HG02885 (cell line): ENCODE data around the gene MALRD1.

Source experiments
- ATAC-seq: cut with Tn5 transposase; IDR thresholded peaks from one replicate; pipeline ENCODE4 v1.9.1; 2021; ENCODE audit warnings: mild to moderate bottlenecking; ENCODE audit not compliant: unreplicated experiment, poor library complexity

The MALRD1 gene

DNA sequence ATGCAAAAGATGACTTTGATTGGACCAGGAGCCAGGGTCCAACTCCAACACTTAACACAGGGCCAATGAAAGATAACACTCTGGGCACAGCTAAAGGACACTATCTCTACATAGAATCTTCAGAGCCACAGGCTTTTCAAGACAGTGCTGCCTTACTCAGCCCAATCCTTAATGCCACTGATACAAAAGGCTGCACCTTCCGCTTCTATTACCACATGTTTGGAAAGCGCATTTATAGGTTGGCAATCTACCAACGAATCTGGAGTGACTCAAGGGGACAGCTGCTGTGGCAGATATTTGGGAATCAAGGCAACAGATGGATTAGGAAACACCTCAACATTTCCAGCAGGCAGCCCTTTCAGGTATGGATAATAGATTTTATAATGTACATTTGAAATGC lies 160.7 kb downstream of the MALRD1 start:
- ATAC-seq: no peak

DNA sequence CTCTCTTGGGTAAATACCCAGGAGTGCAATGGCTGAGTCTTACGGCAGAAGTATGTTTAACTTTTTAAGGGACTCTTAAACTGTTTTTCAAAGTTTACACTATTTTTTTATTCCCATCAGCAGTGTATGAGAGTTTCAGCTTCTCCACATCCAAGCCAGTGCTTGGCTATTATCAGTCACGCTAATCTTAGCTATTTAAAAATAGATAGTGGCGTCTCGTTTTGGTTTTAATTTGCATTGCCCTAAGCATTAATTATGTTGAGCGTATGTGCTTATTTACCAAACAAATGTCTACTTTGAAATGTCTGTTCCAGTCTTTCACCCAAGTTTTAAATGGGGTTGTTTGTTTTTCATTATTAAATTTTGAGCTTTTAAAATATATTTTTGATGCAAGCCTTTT lies 164.0 kb downstream of the MALRD1 start:
- ATAC-seq: no peak

DNA sequence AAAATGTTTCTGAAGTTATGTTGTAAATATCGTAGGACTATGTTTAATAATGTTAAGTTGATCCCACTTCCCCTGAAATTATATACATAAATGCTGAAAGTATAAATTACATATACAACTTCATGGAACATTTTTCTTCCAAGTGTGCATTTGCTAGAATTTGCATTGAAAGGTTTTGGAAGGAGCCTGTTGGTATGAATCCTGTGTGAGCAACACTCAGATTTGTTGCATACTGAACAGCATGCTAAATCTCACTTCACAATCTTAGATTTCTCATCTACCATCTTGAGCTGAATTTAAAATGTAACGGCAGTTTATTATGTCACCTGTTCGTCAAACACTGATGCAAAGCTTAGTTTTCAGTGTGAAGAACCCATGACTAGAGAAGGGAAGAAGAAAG lies 172.6 kb downstream of the MALRD1 start:
- ATAC-seq: no peak

DNA sequence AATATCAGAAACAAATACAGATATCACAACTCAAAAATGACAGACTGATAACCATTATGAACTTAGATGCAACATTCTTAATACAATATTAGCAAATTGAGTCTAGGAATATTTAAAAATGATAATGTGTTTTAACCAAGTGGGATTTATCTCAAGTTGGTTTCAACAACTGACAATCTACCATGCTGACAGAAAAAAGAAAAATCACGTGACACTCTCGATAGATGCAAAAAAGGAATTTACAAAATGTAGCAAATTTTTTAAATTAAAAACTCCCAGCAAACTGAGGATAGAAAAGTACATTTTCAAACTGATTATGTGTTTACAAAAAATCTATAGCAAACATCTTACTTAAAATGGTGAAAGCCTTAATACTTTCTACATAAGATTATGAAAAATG lies 177.4 kb downstream of the MALRD1 start:
- ATAC-seq: no peak

DNA sequence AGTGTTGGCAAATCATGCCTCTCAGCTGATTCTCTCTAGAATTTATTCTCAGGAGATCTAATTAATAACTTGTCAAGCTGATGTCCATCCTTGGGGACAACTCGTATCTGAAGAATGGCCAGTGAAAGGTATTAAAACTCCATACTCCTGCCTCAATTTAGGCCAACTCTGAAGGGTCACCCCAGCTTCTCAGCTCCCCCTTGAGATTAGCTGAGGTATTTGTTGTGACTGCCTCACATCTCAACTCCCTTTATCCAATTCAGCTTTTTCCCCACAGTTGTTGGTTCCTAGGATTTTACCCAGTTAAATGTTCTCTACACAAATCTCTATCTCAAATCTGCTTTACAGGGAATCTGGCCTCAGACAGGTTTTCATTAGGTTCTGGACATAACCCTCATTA lies 182.4 kb downstream of the MALRD1 start:
- ATAC-seq: no peak

DNA sequence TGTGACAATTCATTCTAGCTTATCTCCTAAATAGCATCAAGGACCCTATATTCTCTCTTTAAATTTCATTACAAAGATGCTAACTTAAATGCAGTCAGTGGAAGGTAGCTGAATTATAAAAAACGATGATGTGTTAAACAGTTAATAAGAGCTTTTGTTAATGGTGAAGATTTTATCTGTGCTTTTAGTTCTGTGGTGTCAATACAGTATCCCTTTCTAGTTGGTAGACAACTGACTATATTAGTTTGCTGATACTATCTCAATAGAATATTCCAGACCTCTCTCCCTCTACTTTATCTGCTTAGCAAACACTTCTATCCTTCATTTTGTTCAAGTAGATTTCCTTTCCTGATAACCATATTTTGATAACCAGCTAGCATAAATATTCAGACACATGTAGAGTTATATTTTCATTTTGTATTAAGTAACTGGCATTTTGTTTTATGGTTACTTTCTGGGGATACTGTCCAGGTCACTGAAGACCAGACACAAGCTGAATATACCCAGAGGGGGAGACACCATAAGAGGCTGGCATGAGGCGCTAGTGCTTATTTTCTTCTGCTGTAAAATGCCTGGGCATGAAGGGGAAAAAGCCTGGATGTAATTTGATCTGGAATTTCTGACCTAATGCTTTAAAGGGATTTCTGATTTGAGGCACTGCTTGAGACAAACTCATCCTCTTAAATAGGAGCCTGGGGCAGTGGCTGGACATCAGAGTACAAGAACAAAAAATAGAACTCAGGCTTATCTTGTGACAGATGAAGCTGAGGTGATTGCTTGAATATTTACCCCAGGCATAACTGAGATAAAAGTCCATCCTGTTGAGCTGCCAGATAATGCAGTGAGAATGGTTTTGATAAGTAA lies 197.5 kb downstream of the MALRD1 start:
- no peak for ATAC-seq

DNA sequence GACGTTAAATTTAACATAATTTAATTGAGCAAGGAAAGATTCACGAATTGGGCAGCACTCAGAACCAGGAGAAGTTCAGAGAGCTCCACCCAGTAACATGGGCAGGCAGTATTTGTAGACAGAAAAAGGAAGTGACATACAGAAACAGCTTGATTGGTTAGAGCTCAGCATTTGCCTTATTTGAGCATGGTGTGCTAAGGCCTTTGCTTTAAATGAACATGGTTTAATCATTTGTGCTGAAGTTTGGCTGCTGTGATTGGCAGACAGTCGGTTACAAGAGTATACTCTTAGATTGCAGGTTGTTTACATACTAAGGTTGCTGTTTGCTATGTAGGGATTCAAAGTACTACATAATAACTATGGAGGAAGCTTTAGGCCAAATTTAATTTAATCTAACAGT lies 199.2 kb downstream of the MALRD1 start:
- no peak for ATAC-seq

DNA sequence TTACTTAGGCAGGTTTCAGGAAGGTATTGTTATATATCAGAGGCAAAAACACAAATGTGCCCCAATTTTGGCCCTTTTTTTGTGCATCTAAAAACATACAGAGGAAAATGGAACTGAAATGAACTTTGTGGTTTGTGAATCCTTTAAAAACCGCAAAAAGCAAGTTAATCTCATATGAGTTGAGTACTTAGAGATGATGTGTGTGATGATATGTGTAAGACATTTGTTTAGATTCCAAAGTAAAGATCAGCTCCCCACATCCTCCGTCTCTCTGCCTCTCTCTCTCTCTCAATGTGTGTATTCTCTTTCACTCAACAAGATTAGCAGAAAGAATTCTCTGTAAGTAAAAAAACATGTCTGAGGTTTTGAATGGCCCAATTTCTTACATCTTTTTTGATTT lies 201.9 kb downstream of the MALRD1 start:
- no peak for ATAC-seq

DNA sequence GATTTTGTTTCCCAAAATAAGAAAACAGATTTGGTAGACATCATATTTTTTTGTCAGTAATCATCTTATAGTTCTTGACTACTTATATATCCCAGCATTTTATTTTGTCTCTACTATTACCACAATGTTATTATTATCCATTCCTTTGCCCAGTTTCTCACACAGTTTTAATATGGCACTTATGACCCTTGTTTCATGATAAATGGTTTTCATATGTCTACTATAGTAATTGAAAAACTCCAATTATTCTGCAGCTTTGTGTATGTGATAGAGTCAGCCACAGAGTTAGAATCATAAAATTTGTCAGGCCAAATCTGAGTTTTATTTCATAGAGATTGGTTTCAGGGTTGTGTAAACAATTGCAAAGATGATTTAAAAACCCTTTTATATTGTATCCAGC lies 203.9 kb downstream of the MALRD1 start:
- no peak for ATAC-seq

DNA sequence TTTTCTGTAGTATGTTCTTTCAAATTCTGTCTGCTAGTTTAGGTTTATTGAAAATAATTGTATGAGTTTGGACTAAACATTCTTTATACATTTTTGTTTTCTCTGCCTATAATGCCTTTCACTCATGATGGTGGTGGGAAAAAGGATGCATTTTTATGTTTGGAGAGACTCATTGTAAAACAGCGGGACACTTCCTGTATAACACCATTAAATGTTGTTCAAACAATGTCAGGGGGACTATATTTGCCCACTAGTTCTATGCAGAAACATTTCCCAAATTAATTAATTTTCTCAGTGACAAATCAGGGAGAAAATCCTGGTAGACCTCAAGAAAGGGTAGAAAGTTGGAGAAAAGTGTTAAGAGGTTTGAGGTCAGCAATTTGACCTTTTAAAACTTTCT lies 207.7 kb downstream of the MALRD1 start:
- no peak for ATAC-seq

DNA sequence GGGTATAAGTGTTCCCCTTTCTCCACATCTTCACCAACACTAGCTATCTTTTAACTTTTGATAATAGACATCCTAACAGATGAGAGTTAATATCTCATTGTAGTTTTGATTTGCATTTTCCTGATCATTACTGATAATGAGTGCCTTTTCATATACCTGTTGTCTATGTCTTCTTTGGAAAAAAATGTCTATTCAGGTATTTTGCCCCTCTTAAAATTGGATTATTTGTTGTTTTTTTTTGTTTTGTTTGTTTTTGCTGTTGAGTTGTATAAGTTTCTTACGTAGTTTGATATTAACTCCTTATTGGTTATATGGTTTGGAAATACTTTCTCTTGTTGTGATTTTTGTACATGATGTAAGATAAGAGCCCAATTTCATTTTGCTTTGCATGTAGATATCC lies 214.7 kb downstream of the MALRD1 start:
- no peak for ATAC-seq

DNA sequence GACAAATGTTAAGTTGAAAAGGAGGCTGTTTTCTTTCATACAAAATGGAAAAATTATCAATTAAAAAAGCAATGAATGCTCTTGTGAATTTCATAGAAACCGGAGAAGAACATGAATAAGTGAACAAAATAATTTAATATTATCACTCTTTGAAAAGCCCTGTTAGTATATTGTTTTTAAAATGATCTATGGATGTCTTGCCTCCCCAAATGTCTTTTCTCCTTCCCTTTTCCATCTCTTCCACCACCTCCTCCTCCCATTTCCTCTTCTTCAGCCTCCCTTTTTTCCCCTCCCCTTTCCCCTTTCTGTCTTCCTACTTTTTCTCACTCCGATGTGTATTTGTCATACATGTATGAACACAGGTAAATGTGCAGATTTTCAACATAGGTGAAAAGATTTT lies 234.7 kb downstream of the MALRD1 start:
- ATAC-seq: no peak

DNA sequence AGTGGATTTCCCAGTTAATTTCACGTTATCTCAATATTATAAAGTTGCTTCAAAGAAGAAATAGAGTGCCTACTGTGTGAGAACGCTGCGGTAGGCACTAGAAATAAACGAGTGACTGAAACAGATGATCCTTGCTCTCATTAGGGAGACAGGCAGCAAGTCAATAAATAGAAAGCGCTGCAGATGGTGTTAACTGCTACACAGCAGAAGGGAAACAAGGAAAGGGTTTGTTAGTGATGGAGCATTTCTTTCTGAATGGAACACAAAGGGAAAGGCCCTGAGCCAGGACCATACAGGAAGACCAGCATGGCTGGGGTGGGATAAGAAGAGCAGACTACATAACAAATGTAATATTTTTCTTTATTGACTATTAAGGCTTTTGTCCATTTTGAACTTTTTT lies 235.2 kb downstream of the MALRD1 start:
- ATAC-seq: no peak

DNA sequence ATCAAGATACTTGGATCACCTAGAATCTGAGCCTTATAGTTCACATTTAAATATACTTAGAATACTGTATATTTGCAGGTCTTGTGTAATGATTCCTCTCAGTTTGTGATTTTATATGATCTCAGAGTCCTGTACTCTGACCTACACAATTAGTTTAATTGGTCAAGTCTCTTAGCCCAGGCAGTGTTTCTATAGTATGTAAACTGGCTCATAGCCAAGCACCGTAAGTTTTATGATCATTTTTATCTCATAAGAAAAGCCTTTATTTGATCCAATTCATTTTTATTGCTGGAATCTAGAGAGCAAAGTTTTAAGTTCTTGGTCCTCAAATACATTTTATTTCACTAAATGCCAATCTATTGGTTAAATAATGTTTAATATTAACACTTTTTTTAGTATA lies 242.2 kb downstream of the MALRD1 start:
- no peak for ATAC-seq

DNA sequence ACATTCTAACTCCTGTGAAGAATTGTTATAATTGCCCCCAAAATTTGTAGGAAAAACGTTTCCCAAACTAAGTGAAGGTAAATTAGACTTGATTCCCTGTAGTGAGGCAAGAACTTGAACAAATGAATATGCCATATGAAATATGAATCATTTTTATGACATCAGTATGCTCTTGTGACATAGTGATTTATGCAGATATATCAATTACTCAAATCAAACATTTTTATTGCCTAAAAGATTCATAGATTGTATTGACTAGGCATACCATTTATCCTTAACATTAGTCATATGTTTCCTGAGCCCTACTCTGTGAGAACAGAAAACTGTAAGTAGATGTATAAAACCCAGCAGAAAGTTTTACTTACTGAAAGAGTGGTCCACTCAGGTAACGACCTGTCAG lies 245.6 kb downstream of the MALRD1 start:
- no peak for ATAC-seq

DNA sequence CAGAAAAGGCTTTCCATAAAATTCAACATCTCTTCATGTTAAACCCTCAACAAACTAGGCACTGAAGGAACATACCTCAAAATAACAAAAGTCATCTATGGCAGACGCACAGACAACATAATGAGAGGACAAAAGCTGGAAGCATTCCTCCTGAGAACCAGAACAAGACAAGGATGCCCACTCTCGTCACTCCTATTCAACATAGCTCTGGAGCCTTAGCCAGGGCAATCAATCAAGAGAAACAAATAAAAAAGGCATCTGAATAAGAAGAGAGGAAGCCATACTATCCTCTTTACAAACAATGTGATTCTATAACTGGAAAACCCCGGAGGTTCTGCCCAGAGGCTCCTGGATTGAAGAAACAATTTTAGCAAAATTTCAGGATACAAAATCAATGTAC lies 251.0 kb downstream of the MALRD1 start:
- ATAC-seq: no peak

DNA sequence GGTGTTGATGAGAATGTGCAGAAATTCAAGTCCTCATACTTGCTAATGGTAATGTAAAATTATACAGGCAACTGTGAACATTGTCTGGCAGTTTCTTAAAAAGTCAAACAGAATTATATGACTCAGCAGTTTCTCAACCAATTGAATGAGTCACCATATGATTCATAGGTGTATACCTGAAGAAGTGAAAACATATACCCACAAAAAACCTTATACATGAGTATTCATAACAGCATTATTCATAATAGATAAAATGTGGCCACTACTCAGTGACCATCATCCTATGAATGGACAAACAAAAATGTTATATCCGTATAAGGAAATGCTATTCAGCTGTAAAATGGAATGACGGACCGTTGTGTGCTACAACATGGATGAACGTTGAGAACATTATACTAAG lies 253.5 kb downstream of the MALRD1 start:
- ATAC-seq: no peak

DNA sequence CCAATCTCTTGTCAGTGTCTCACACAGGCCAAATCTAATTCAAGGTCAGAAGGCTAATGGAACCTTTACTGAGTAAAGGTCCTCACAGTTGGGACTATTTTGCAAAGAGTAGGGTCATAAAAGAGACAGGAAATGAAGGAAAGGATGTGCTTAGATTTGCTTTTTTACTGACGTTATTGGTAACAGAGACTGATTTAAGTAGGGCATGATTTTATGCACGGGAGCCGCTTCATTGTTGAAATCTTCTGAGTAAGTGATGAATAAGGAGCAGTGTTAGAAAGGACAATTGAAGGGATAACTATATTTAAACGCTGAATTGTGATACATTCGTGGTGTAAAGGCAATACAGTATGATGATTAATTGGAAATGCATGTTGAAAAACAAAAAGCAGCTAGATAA lies 261.5 kb downstream of the MALRD1 start:
- no peak for ATAC-seq

DNA sequence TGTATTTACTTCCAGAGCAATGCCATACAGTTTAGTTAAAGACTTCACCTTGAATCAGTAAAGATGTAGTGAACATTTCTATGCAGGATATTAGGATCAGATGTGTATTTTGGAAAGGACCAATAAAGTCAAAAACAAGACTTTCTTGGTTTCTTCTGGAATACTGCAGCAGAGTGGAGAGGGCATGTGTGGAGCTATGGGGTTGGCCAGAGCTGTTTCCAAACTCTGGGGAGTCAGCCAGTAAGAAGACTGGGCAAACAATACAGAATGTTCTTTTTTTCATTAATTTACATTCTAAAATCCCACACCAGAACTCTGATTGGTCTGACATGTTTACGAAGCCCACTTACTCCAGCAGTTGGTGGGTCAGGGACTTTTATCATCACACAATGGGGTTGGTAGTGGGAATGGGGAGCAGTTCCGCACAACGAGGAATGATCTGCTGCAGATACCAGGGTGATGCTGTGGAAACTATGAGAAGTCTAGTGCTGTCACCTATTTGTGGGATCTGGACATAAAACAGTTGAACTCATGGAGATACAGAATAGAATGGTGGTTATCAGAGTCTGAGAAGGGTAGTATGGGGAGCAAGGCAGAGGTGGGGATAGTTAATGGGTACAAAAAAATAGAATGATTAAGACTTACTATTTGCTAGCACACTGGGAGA lies 267.7 kb downstream of the MALRD1 start:
- no peak for ATAC-seq

DNA sequence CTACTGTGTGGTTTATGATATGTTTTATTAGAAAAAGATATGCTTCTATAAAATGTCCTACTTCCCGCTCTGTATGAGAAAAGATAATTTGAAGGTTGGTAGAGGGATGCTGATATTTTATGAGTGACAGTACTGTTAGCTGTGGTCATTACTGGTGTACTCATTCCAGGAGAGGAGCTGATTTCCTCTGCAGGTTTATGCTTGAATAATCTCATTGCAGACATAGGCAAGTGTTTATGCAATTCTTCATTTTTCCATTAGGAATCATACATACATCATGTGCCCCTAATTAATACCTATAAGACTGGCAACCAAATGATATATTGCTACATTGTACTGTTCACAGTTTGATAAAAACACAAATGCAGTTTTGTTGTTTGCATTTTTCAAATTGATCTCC lies 269.4 kb downstream of the MALRD1 start:
- ATAC-seq: no peak

DNA sequence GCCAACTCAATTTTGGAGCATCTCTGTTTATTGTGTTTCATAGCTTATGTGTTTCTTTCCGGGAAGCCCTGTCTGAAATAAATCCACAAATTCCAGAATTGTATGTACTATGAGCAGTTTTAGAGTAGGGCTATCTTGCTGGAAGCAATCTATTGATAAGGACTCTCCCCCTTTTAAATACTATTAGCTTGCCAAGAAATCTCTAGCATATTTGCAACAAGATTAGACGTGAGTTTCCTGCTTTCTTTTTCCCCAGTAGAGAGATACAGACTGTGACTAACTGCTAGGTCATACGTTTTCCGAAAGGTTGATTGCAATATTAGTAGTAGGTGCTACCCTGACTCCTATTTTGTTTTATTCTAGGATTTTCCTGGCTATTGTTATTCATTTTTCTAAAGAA lies 277.0 kb downstream of the MALRD1 start:
- no peak for ATAC-seq

DNA sequence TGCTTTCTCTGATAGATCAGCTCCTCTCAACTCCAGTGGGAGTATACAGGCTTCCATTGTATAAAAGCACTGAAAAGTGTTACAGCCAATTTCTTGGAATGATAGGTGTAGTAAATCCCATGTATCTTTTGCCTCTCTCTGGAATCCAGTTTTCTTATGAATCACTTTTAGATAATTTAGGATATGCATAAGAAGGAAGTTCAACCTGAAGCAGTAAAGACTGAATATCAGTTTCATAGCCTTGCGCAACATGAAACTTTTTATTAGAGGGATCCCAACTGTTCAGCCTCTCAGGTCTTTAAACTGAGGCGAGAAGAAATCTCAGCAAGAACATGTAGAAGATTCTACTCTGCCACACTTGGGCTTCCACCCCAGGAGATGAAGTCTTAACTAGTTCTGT lies 280.0 kb downstream of the MALRD1 start:
- ATAC-seq: no peak
